Mucosa of rectum (tissue), 2 donors: ENCODE data around the gene TMEM11.

Source experiments
- H3K27ac ChIP-seq, 2 donors: one replicate each; pipeline ENCODE4 v1.7.0; 2013; ENCODE audit warnings: inconsistent platforms in 2 of 2, low read depth in 2 of 2, low read length in 2 of 2
- H3K27me3 ChIP-seq, 2 donors: one replicate each; pipeline ENCODE4 v1.7.0; 2013; ENCODE audit warnings: low read length in 2 of 2; ENCODE audit not compliant: control insufficient read depth in 2 of 2, insufficient read depth in 2 of 2
- H3K36me3 ChIP-seq, 2 donors: one replicate each; pipeline ENCODE4 v1.7.0; 2013; ENCODE audit warnings: low read length in 2 of 2; ENCODE audit not compliant: control insufficient read depth in 2 of 2, insufficient read depth in 2 of 2
- H3K4me1 ChIP-seq, 2 donors: one replicate each; pipeline ENCODE4 v1.7.0; 2013; ENCODE audit warnings: low read length in 2 of 2, mild to moderate bottlenecking in 1 of 2; ENCODE audit not compliant: control insufficient read depth in 2 of 2, insufficient read depth in 2 of 2
- H3K4me3 ChIP-seq, 2 donors: one replicate each; pipeline ENCODE4 v1.7.0; 2013; ENCODE audit warnings: low read length in 2 of 2
- H3K9ac ChIP-seq, 2 donors: one replicate each; pipeline ENCODE4 v1.7.0; 2013; ENCODE audit warnings: low read length in 2 of 2, low read depth in 1 of 2, mild to moderate bottlenecking in 1 of 2
- H3K9me3 ChIP-seq, 2 donors: one replicate each; pipeline ENCODE4 v1.7.0; 2013; ENCODE audit warnings: low read length in 2 of 2; ENCODE audit not compliant: control insufficient read depth in 2 of 2
- donor health status: healthy.
- donor health status: Normal muscosa, but diverticular disease.

The TMEM11 gene

DNA sequence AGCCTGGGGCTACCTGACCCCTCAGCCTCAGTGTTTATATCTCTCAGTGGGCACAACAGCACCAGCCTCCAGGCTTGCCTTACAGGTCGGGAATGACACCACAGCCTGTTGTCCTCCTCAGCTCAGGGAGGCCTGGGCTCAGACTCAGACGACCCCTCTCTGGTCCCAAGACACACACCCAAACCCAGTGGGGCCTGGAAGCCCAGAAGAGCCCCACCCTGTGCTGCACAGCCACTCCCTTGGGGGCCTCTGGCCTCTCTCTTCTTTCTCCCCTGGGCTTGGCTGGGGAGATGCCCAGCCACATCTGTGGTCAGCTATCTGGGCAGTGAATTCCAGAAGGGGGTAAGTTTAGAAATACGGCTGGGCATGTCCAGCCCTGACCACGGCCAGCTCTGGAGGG is 36.9 kb upstream of the TMEM11 start:
- no peak overlapping the region for H3K27ac ChIP-seq
- H3K9me3 ChIP-seq, result no peaks in the 10 kb centered on the region
- H3K27me3 ChIP-seq, result no peaks in the 10 kb centered on the region
- H3K4me3 ChIP-seq, result no peak overlapping the region
- peaks cover 5 to 9% of the 10 kb centered on the region in 2 donors for H3K4me1 ChIP-seq
- H3K9ac ChIP-seq, result no peak overlapping the region
- no peaks in the 10 kb centered on the region for H3K36me3 ChIP-seq

GRCh38 chr17:21249920-21250703 is 36.2 kb upstream of the TMEM11 start:
- Histone ChIP-seq H3K9ac (no peak overlapping the region), H3K27ac (no peak overlapping the region), H3K4me1 (peaks cover 5 to 9% of the 10 kb centered on the region in 2 donors), H3K9me3 (no peaks in the 10 kb centered on the region), H3K27me3 (no peaks in the 10 kb centered on the region), H3K4me3 (no peak overlapping the region), H3K36me3 (no peaks in the 10 kb centered on the region)

- Histone ChIP-seq H3K27ac (no peak overlapping the region), H3K9ac (no peak overlapping the region), H3K4me1 (peaks cover 5 to 9% of the 10 kb centered on the region in 2 donors), H3K36me3 (no peaks in the 10 kb centered on the region), H3K4me3 (no peak overlapping the region), H3K9me3 (no peaks in the 10 kb centered on the region), H3K27me3 (no peaks in the 10 kb centered on the region)
Observed at GRCh38 chr17:21249086-21249795, 35.3 kb upstream of the TMEM11 start.

DNA sequence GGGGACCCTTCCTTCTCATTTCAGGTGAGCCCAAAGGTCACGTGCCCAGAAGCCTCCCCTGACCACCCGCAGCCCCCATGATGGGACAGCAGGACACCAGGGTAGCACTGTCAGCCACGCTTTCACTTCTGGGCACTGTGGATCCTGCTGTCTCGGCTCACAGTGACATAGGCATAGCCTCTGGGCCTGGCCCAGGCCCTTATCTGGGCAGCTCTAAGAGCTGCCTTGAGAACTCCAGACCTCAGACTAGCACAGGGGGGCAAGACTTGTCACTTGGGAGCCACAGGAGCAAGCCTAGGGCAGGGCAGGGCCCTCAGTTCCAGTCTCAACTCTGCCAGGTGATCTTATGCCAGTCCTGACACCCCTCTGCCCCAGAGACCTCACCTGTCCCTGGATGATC is 34.5 kb upstream of the TMEM11 start:
- no peaks in the 10 kb centered on the region for H3K9me3 ChIP-seq
- H3K9ac ChIP-seq, result no peak overlapping the region
- no peak overlapping the region for H3K27ac ChIP-seq
- H3K27me3 ChIP-seq, result no peaks in the 10 kb centered on the region
- H3K36me3 ChIP-seq, result no peaks in the 10 kb centered on the region
- no peak overlapping the region for H3K4me3 ChIP-seq
- peaks cover under 1 to 2% of the 10 kb centered on the region in 2 donors for H3K4me1 ChIP-seq

DNA sequence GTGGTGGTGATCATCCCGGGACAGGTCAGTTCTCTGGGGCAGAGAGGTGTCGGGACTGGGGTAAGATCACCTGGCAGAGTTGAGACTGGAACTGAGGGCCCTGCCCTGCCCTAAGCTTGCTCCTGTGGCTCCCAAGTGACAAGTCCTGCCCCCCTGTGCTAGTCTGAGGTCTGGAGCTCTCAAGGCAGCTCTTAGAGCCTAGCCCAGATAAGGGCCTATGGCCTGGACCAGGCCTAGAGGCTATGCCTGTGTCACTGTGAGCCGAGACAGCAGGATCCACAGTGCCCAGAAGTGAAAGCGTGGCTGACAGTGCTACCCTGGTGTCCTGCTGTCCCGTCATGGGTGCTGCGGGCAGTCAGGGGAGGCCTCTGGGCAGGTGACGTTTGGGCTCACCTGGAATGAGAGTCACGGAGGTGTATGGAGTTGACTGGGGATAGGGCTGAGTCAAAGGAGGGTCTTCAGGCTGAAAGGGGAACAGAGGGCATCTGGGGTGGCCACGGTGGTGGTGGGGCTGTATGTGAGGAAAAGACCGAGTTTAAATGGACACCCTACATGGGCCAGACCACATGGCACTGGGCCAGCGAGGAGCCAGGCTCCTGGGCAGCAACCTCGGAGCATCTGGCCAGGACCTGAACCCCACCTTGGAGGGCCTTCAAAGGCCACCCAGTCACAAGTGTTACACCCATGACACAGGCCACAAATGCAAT is 33.7 kb upstream of the TMEM11 start:
- H3K27ac ChIP-seq, result no peak overlapping the region

GRCh38 chr17:21246698-21247097 is 32.7 kb upstream of the TMEM11 start:
- Histone ChIP-seq H3K36me3 (no peaks in the 10 kb centered on the region), H3K9me3 (no peaks in the 10 kb centered on the region), H3K4me1 (no peaks in the 10 kb centered on the region), H3K4me3 (no peak overlapping the region), H3K9ac (no peak overlapping the region), H3K27me3 (no peaks in the 10 kb centered on the region), H3K27ac (no peak overlapping the region)

More for the DNA sequence above, 33.7 kb upstream of the TMEM11 start:
- peaks cover 0 to 2% of the 10 kb centered on the region in 2 donors for H3K4me1 ChIP-seq
- H3K9ac ChIP-seq, result no peak overlapping the region
- no peaks in the 10 kb centered on the region for H3K9me3 ChIP-seq
- no peak overlapping the region for H3K4me3 ChIP-seq
- H3K36me3 ChIP-seq, result no peaks in the 10 kb centered on the region
- H3K27me3 ChIP-seq, result no peaks in the 10 kb centered on the region

- no peak overlapping the region for H3K9ac ChIP-seq
- no peaks in the 10 kb centered on the region for H3K9me3 ChIP-seq
- H3K27me3 ChIP-seq, result no peaks in the 10 kb centered on the region
- no peaks in the 10 kb centered on the region for H3K36me3 ChIP-seq
- H3K4me1 ChIP-seq, result no peaks in the 10 kb centered on the region
- H3K4me3 ChIP-seq, result no peak overlapping the region
- H3K27ac ChIP-seq, result no peak overlapping the region
Observed at GRCh38 chr17:21245639-21246084, 31.7 kb upstream of the TMEM11 start.

GRCh38 chr17:21243516-21244303 is 29.7 kb upstream of the TMEM11 start:
- Histone ChIP-seq H3K9me3 (no peaks in the 10 kb centered on the region), H3K36me3 (no peaks in the 10 kb centered on the region), H3K4me3 (no peak overlapping the region), H3K4me1 (no peaks in the 10 kb centered on the region), H3K9ac (no peak overlapping the region), H3K27me3 (no peaks in the 10 kb centered on the region), H3K27ac (no peak overlapping the region)

DNA sequence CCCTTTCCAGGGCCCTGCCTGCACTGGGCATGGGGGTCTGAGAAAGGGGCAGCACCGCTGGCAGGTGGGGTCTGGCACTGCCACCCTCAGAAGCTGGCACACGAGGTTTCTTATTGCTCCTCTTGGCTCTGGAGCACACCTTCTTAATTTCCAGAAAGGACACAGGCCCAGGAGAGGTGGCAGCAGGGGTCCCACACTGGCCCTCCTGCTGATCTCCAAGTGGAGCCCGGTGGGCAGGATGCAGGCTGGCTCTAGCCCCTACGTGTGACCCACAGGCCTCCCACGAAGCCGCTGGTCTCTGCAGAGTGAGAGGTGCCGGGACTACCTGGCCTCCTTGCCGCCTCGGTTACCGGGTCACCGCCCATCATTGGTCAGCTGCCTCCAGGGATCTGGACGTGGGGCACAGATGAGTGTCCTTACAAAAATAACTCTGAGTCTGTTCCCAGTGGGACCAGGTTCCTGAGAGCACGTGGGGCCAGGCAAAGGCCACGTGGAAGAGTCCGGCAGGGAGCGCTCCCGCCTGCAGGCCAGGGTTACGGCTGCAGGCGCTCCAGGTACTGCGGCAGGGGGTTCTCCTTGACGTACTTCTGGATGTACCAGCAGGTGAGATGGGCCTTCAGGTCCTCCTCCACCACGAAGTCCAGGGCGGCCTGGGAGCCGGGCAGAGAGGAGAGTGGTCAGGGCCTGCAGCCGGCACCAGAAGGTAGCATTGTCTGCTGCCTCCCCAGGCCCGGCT is 29.0 kb upstream of the TMEM11 start:
- Histone ChIP-seq H3K36me3 (no peaks in the 10 kb centered on the region), H3K4me1 (no peaks in the 10 kb centered on the region)

More for the DNA sequence above, 29.0 kb upstream of the TMEM11 start:
- Histone ChIP-seq H3K27me3 (no peaks in the 10 kb centered on the region), H3K9me3 (no peaks in the 10 kb centered on the region), H3K4me3 (no peak overlapping the region), H3K27ac (no peak overlapping the region), H3K9ac (no peak overlapping the region)
